ENCODE measurements around the gene VSIG2. TPM values are rescaled to one million over a fixed set of nuclear protein-coding genes. Genes with fewer than 3 reads are reported as not detected.

VSIG2 gene
- total RNA-seq, 1 donor from 2014 or later: 0.25 TPM

- TF ChIP-seq CTCF (IDR thresholded peaks at IDR 0.05; ENCODE audit: unreplicated experiment): no peak
- peaks cover 8% of the 10 kb centered on the region for H3K4me1 Mint-ChIP-seq
- DNase-seq (ENCODE audit: low spot score in 2 of 2, unreplicated experiment in 2 of 2): no peak
- peak overlapping the region; percentile 67 for H3K4me3 Mint-ChIP-seq
- no peaks in the 10 kb centered on the region for H3K9me3 Mint-ChIP-seq
- H3K36me3 Mint-ChIP-seq: no peaks in the 10 kb centered on the region
- peaks cover 98% of the 10 kb centered on the region for H3K27me3 Mint-ChIP-seq (ENCODE audit: low read depth)
- H3K27ac Mint-ChIP-seq: no peak overlapping the region
Observed at GRCh38 chr11:124738713-124739478, 13.2 kb downstream of the VSIG2 start.

DNA sequence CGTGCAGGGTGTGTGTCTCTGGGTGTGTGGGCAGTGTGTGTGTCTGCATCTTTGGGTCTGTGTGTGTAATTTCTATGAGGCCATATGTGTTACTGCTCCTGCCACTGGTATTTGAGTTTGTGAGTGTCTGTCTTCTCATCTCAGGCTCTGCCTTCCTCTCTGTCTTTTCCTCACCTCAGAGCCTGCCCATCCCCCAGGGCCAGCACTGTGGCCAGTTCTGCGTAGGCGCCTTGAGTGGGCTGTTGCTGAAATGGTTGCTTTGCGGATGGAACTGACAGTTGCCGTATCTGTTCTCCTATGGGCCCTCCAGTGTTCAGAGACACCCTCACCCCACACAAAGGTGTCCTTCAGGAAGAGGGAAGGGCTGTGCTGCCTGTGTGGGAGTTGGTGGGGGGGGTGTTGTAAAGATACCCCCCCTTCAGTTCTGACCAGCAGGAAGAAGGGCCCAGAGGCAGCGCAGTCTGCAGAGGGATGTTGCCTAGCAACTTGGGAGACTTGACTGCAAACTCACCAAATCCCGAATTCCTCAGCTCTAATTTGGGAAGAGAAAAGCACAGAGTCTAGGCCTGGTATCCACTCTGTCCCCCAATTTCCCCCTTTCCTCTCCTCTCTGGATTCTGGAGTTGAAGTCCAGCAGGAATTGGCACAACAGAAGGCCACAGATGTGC is 14.3 kb downstream of the VSIG2 start:
- Mint-ChIP-seq H3K9me3 (no peaks in the 10 kb centered on the region), H3K4me3 (no peak overlapping the region), H3K27me3 (ENCODE audit: low read depth) (peaks cover 91% of the 10 kb centered on the region), H3K36me3 (no peaks in the 10 kb centered on the region), H3K4me1 (peaks cover 8% of the 10 kb centered on the region), H3K27ac (no peak overlapping the region)
- DNase-seq (ENCODE audit: low spot score in 2 of 2, unreplicated experiment in 2 of 2): no peak
- TF ChIP-seq CTCF (IDR thresholded peaks at IDR 0.05; ENCODE audit: unreplicated experiment): no peak

GRCh38 chr11:124736736-124737135 is 15.3 kb downstream of the VSIG2 start:
- no peak overlapping the region for H3K27ac Mint-ChIP-seq
- DNase-seq (ENCODE audit: low spot score in 2 of 2, unreplicated experiment in 2 of 2): no peak
- H3K9me3 Mint-ChIP-seq: no peaks in the 10 kb centered on the region
- H3K4me1 Mint-ChIP-seq: peaks cover 8% of the 10 kb centered on the region
- TF ChIP-seq CTCF (IDR thresholded peaks at IDR 0.05; ENCODE audit: unreplicated experiment): no peak
- no peaks in the 10 kb centered on the region for H3K36me3 Mint-ChIP-seq
- H3K4me3 Mint-ChIP-seq: no peak overlapping the region
- H3K27me3 Mint-ChIP-seq (ENCODE audit: low read depth): peaks cover 87% of the 10 kb centered on the region

GRCh38 chr11:124732230-124732629 is 19.8 kb downstream of the VSIG2 start:
- no peak overlapping the region for H3K27ac Mint-ChIP-seq
- no peak overlapping the region for H3K4me3 Mint-ChIP-seq
- DNase-seq (ENCODE audit: low spot score in 2 of 2, unreplicated experiment in 2 of 2): no peak
- no peaks in the 10 kb centered on the region for H3K4me1 Mint-ChIP-seq
- H3K27me3 Mint-ChIP-seq (ENCODE audit: low read depth): peaks cover 63% of the 10 kb centered on the region
- no peaks in the 10 kb centered on the region for H3K9me3 Mint-ChIP-seq
- H3K36me3 Mint-ChIP-seq: no peaks in the 10 kb centered on the region
- no peak for TF ChIP-seq CTCF (IDR thresholded peaks at IDR 0.05; ENCODE audit: unreplicated experiment)

- H3K4me1 Mint-ChIP-seq: peaks cover 15% of the 10 kb centered on the region
- no peak overlapping the region for H3K4me3 Mint-ChIP-seq
- peaks cover 55% of the 10 kb centered on the region for H3K27me3 Mint-ChIP-seq (ENCODE audit: low read depth)
- H3K36me3 Mint-ChIP-seq: no peaks in the 10 kb centered on the region
- no peaks in the 10 kb centered on the region for H3K9me3 Mint-ChIP-seq
- DNase-seq (ENCODE audit: low spot score in 2 of 2, unreplicated experiment in 2 of 2): no peak
- H3K27ac Mint-ChIP-seq: no peak overlapping the region
- no peak for TF ChIP-seq CTCF (IDR thresholded peaks at IDR 0.05; ENCODE audit: unreplicated experiment)
Observed at GRCh38 chr11:124729571-124729970, 22.5 kb downstream of the VSIG2 start.

All from mesothelial cell of epicardium (in vitro differentiated cells).